Stomach (tissue), 9 donors: ENCODE measurements around the gene DIAPH2. TPM values are rescaled to one million over a fixed set of nuclear protein-coding genes. Genes with fewer than 3 reads are reported as not detected.
A peak's percentile ranks its signal among the peaks of the same experiment; 100 is the strongest.
"Not testable (repeated sequence)": the region's sequence is repeated elsewhere in the genome, so short reads cannot be mapped to it uniquely, and the experiment has no call there.

Experiments
- DNase-seq, 2 donors: peaks; one replicate each; pipeline versions ENCODE4 v3.0.0 to v3.0.0-alpha.2; 2013 to 2019
- H3K27ac ChIP-seq, 5 donors: fragments of 200-600 bp in 4 of 5; sonication (generic) in 4 of 5; one replicate each; pipeline ENCODE4 v1.5.1; 2013 to 2019; ENCODE audit warnings: mild to moderate bottlenecking in 1 of 5, moderate library complexity in 1 of 5
- H3K27me3 ChIP-seq, 3 donors: fragments of 200-600 bp; sonication (generic); one replicate each; pipeline ENCODE4 v1.5.1; 2017 to 2019; ENCODE audit warnings: mixed run types in 1 of 3
- H3K36me3 ChIP-seq, 4 donors: fragments of 200-600 bp; sonication (generic); 1 replicate in 3 of 4; 2 replicates in 1 of 4; pipeline ENCODE4 v1.5.1; 2016 to 2019
- H3K4me1 ChIP-seq, 4 donors: fragments of 200-600 bp; sonication (generic); one replicate each; pipeline ENCODE4 v1.5.1; 2016 to 2019
- H3K4me3 ChIP-seq, 4 donors: fragments of 200-600 bp; sonication (generic) in 3 of 4; one replicate each; pipeline ENCODE4 v1.5.1; 2016 to 2019; ENCODE audit warnings: mild to moderate bottlenecking in 1 of 4
- H3K9me3 ChIP-seq, 4 donors: fragments of 200-600 bp; sonication (generic); one replicate each; pipeline ENCODE4 v1.5.1; 2016 to 2019
- EP300 ChIP-seq: sonication (generic); formaldehyde crosslinking; IDR thresholded peaks from one replicate; pipeline ENCODE4 v1.6.1; 2017; ENCODE audit warnings: antibody characterized with exemption
- POLR2A ChIP-seq, 4 donors: fragments of 450-650 bp; IDR thresholded peaks; one replicate each; pipeline ENCODE4 v1.6.1; 2016; ENCODE audit warnings: antibody characterized with exemption in 4 of 4, control low read depth in 2 of 4, mild to moderate bottlenecking in 1 of 4, moderate library complexity in 1 of 4
- POLR2AphosphoS5 ChIP-seq, 3 donors: sonication (generic); formaldehyde crosslinking; IDR thresholded peaks; one replicate each; pipeline ENCODE4 v1.6.1; 2016; ENCODE audit warnings: antibody characterized with exemption in 3 of 3
- WGBS, 5 donors: extraction: QIAGEN DNeasy Blood & Tissue Kit in 3 of 5; methylation state at CpG; one replicate each; pipeline versions ENCODE4 v1.1.5 to v1.1.7; 2013 to 2018; 5-methylcytosine and 5-hydroxymethylcytosine counted together
- intact Hi-C: fragments of 100-400 bp; cut with DNase I; formaldehyde crosslinking; loops from one replicate; pipeline ENCODE4 v1.15.1; 2023; ENCODE audit warnings: low total_unique reads
- polyA plus RNA-seq, 3 donors: library from polyadenylated mRNA; stranded (reverse); fragments of 200-250 nt; gene quantifications; one replicate each; pipeline ENCODE4 v1.2.3, GENCODE V29; 2013
- total RNA-seq, 5 donors: library from RNA; depleted of rRNA; stranded (reverse); fragments of >200 nt; gene quantifications; one replicate each; pipeline versions ENCODE4 v1.1.0 to v1.2.3, GENCODE V29; 2014 to 2016
- TF ChIP-seq, protein P1 (sequence below), 7 experiments: fragments of 450-650 bp in 4 of 7; fragments of 200-600 bp in 3 of 7; sonication (generic) in 3 of 7; IDR thresholded peaks; one replicate each; pipeline ENCODE4 v1.5.1; 2016 to 2019; ENCODE audit warnings: antibody characterized with exemption in 7 of 7, control low read depth in 2 of 7, mild to moderate bottlenecking in 1 of 7
- donor health status: healthy with polysubstance abuse.
- donor health status: Bipolar disorder and iron deficiency.
- donor health status: healthy.

The DIAPH2 gene
- total and polyA plus RNA-seq, 8 donors = 5.2 to 52.5 (median 27.3) TPM

GRCh38 chrX:96729053-96729452 is 44.4 kb downstream of the DIAPH2 start:
- H3K4me3 ChIP-seq = no peak overlapping the region
- no peak for DNase-seq
- intact Hi-C loops = no loop called here
- no peaks in the 10 kb centered on the region for H3K36me3 ChIP-seq
- no peak for TF ChIP-seq POLR2A (IDR thresholded peaks at IDR 0.05)
- no peak for TF ChIP-seq POLR2AphosphoS5 (IDR thresholded peaks at IDR 0.05)
- TF ChIP-seq EP300 = no peak
- TF ChIP-seq, protein P1, sequence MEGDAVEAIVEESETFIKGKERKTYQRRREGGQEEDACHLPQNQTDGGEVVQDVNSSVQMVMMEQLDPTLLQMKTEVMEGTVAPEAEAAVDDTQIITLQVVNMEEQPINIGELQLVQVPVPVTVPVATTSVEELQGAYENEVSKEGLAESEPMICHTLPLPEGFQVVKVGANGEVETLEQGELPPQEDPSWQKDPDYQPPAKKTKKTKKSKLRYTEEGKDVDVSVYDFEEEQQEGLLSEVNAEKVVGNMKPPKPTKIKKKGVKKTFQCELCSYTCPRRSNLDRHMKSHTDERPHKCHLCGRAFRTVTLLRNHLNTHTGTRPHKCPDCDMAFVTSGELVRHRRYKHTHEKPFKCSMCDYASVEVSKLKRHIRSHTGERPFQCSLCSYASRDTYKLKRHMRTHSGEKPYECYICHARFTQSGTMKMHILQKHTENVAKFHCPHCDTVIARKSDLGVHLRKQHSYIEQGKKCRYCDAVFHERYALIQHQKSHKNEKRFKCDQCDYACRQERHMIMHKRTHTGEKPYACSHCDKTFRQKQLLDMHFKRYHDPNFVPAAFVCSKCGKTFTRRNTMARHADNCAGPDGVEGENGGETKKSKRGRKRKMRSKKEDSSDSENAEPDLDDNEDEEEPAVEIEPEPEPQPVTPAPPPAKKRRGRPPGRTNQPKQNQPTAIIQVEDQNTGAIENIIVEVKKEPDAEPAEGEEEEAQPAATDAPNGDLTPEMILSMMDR (IDR thresholded peaks at IDR 0.05) = no peak
- H3K27ac ChIP-seq = no peak overlapping the region
- no peaks in the 10 kb centered on the region for H3K4me1 ChIP-seq
- no peaks in the 10 kb centered on the region for H3K27me3 ChIP-seq
- 27 to 85% (median 67%) methylated on average over 1 of the region's 1 CpG for WGBS, 5 donors
- no peaks in the 10 kb centered on the region for H3K9me3 ChIP-seq

DNA sequence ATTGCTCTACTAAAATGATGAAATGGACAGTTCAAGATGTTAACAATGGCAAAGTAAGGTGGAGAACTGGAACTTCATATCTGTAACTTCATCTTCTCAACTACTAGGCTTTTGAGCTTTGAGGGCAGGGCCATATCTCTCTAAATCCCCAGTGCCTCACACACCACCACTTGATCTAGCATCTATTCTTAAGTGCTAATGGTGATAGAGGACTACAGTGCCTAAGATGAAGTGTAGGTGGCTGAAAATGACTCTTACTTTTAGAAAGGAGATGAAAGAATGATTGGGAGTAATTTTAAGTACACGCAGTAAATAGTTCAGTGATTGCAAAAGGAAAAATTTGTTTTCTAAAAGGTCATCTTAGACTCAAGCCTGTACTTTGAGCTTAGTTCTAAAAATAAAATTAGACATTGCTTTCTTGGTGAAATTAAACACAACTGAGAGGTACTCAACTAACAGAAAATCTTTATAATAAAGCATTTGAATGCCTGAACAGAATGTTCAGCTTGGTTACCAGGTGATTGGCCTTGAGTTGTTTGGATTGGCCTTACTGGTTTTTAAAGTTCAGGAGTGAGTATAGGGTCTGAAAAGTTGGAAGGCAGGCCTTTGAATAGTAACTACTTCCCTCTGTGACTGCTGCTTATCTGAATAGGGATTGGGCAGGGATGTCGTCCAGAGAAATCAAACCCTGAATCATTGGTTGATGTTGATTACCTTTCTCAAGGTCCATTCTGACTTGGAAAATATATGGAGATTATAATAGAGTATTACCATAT is 45.4 kb downstream of the DIAPH2 start:
- WGBS, 5 donors = 49 to 72% (median 57%) methylated on average over 2 of the region's 2 CpGs

DNA sequence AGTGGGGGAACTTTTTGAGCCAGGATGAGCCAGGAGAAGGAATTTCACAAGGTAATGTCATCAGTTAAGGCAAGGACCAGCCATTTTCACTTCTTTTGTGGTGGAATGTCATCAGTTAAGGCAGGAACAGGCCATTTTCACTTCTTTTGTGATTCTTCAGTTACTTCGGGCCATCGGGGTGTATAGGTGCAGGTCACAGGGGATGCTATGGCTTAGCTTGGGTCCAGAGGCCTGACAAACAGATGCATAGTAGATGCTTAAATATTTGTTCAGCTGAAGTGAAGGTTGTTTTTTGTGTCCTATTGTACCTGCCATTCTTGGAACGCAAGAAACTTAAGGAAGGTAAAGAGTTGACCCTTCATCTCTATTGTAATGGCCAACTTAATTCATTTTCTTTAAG is 46.4 kb downstream of the DIAPH2 start:
- H3K9me3 ChIP-seq, DNase-seq, H3K36me3 ChIP-seq, intact Hi-C loops, H3K4me1 ChIP-seq, H3K27me3 ChIP-seq, H3K4me3 ChIP-seq, H3K27ac ChIP-seq: not testable (repeated sequence)
- 68 to 94% (median 82%) methylated on average over 3 of the region's 3 CpGs for WGBS, 5 donors

More for the DNA sequence above, 45.4 kb downstream of the DIAPH2 start:
- no peak overlapping the region for H3K27ac ChIP-seq
- intact Hi-C loops = no loop called here
- H3K4me3 ChIP-seq = no peak overlapping the region
- H3K4me1 ChIP-seq = no peaks in the 10 kb centered on the region
- H3K9me3 ChIP-seq = no peaks in the 10 kb centered on the region
- DNase-seq = no peak
- no peaks in the 10 kb centered on the region for H3K27me3 ChIP-seq
- no peak for TF ChIP-seq POLR2A (IDR thresholded peaks at IDR 0.05)
- TF ChIP-seq POLR2AphosphoS5 (IDR thresholded peaks at IDR 0.05) = no peak
- TF ChIP-seq EP300 = no peak
- TF ChIP-seq, protein P1 (IDR thresholded peaks at IDR 0.05) = no peak
- no peaks in the 10 kb centered on the region for H3K36me3 ChIP-seq

GRCh38 chrX:96743367-96744073 is 58.9 kb downstream of the DIAPH2 start:
- Histone ChIP-seq H3K36me3 (peaks cover 0 to 6% (median 0%) of the 10 kb centered on the region in 4 donors), H3K27me3 (peaks cover 0 to 7% (median 0%) of the 10 kb centered on the region in 3 donors), H3K4me1 (no peaks in the 10 kb centered on the region), H3K27ac (no peak overlapping the region), H3K4me3 (no peak overlapping the region), H3K9me3 (no peaks in the 10 kb centered on the region)
- WGBS, 5 donors = 62 to 100% (median 88%) methylated on average over 1 of the region's 1 CpG
- DNase-seq = no peak
- TF ChIP-seq, protein P1 (IDR thresholded peaks at IDR 0.05) = no peak
- TF ChIP-seq POLR2A (IDR thresholded peaks at IDR 0.05) (no peak), POLR2AphosphoS5 (IDR thresholded peaks at IDR 0.05) (no peak)
- intact Hi-C loops = no loop called here

DNA sequence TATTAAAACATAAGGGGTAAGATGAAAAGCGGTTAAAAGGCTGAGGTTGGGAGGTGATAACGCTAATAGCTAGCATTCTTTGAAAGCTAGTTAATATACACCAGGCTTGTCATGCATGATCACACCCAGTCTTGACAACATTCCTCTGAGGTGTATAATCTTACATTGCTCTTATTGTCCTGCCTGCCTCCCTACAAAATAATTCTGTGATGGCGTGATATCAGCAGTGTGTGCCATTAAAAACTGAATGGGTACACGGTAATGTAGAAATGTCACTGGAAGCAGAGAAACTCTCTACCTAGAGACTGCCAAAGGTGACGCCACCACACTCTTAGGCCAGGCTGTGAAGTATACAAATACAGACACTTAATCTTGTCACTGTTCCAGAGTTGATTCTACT is 68.1 kb downstream of the DIAPH2 start:
- Histone ChIP-seq H3K36me3 (no peaks in the 10 kb centered on the region), H3K27me3 (no peaks in the 10 kb centered on the region), H3K9me3 (no peaks in the 10 kb centered on the region), H3K4me3 (no peak overlapping the region), H3K4me1 (no peaks in the 10 kb centered on the region), H3K27ac (no peak overlapping the region)
- 50 to 80% (median 70%) methylated on average over 5 of the region's 5 CpGs for WGBS, 5 donors
- intact Hi-C loops = no loop called here
- peak in 1 of 2 donors; percentile 6 for DNase-seq
- TF ChIP-seq POLR2AphosphoS5 (IDR thresholded peaks at IDR 0.05) (no peak), POLR2A (IDR thresholded peaks at IDR 0.05) (no peak), EP300 (no peak)
- TF ChIP-seq, protein P1 (IDR thresholded peaks at IDR 0.05) = no peak
